K562 (cell line): Measurements from ENCODE around the gene CTNNA3. TPM values are rescaled to one million over a fixed set of nuclear protein-coding genes. Genes with fewer than 3 reads are reported as not detected.

Experiments
- ATAC-seq: fragments of 200-7000 bp; cut with Tn5 transposase; 3 replicates; pipeline ENCODE4 v1.9.1; 2020; ENCODE audit warnings: moderate library complexity
- BruUV-seq: library from RNA; stranded (reverse); fragments of 400-500 nt; replicated peaks from 2 replicates; lab custom pipeline; 2021; lab: Mats Ljungman, UMichigan
- CTCF ChIA-PET: fragments of 300-600 bp; formaldehyde crosslinking; extraction: SDS; loops from one replicate; lab custom pipeline; 2021; ENCODE audit warnings: low intra/inter-chr PET ratio; lab: Yijun Ruan, JAX
- POLR2A ChIA-PET: fragments of 300-600, 350-650 bp; sonication (Branson Sonifier 250); formaldehyde crosslinking; extraction: SDS; loops from one replicate; lab custom pipeline; 2021; ENCODE audit warnings: antibody characterized with exemption, inconsistent platforms; lab: Yijun Ruan, JAX
- DNase-seq, 4 experiments: peaks; one replicate each; pipeline versions ENCODE4 v3.0.0 to v3.0.0-alpha.2; 2011 to 2018; ENCODE audit warnings: low spot score in 3 of 4, mixed read lengths in 3 of 4; ENCODE audit errors: extremely low read depth in 1 of 4
- FAIRE-seq: peaks from 2 replicates; lab custom pipeline; 2011; peaks lifted over from hg19 to GRCh38; lab: Jason Lieb, UNC
- H2AFZ ChIP-seq: 2 replicates; pipeline ENCODE4 v1.6.0; 2011; ENCODE audit warnings: low read depth, low read length, control low read depth, inconsistent platforms
- H3K27ac ChIP-seq: fragments of 200-600 bp; 3 replicates; pipeline ENCODE4 v1.8.0; 2011; ENCODE audit warnings: low read depth, mild to moderate bottlenecking, control low read depth, inconsistent platforms, low read length, moderate library complexity, mixed read lengths; ENCODE audit errors: extremely low read depth
- H3K27me3 ChIP-seq, 2 experiments: fragments of 300-600 bp in 1 of 2; 2 replicates in 1 of 2; 3 replicates in 1 of 2; pipeline versions ENCODE4 v1.6.0 to v1.8.0; 2011; ENCODE audit warnings: inconsistent platforms in 2 of 2, low read length in 2 of 2, mild to moderate bottlenecking in 1 of 2, mixed read lengths in 1 of 2, moderate library complexity in 1 of 2; ENCODE audit not compliant: control insufficient read depth in 2 of 2, insufficient read depth in 2 of 2
- H3K36me3 ChIP-seq: fragments of 300-600 bp; 3 replicates; pipeline ENCODE4 v1.8.0; 2011; ENCODE audit warnings: mild to moderate bottlenecking, low read length, inconsistent platforms; ENCODE audit not compliant: control insufficient read depth, insufficient read depth
- H3K4me1 ChIP-seq, 2 experiments: fragments of 200-600 bp in 1 of 2; replicated peaks in 1 of 2; 2 replicates in 1 of 2; 3 replicates in 1 of 2; pipeline versions ENCODE4 v1.5.1 to v1.8.0; 2011; ENCODE audit warnings: inconsistent platforms in 2 of 2, low read length in 2 of 2, mild to moderate bottlenecking in 1 of 2, mixed read lengths in 1 of 2, moderate library complexity in 1 of 2; ENCODE audit not compliant: control insufficient read depth in 2 of 2, insufficient read depth in 2 of 2
- H3K4me2 ChIP-seq: 2 replicates; pipeline ENCODE4 v1.6.1; 2011; ENCODE audit warnings: low read length, control low read depth, inconsistent platforms, mixed read lengths; ENCODE audit not compliant: insufficient read depth
- H3K4me3 ChIP-seq: fragments of 200-600 bp; sonication (generic), shearing (Covaris generic); 2 replicates; pipeline ENCODE4 v1.5.1; 2016; ENCODE audit warnings: control low read depth, inconsistent platforms
- H3K79me2 ChIP-seq: fragments of 200-600 bp; 3 replicates; pipeline ENCODE4 v1.8.0; 2011; ENCODE audit warnings: low read length, inconsistent platforms; ENCODE audit not compliant: control insufficient read depth, insufficient read depth
- H3K9ac ChIP-seq, 2 experiments: 2 replicates each; pipeline versions ENCODE4 v1.6.0 to v1.6.1; 2011; ENCODE audit warnings: low read depth in 2 of 2, low read length in 2 of 2, control low read depth in 1 of 2, inconsistent platforms in 1 of 2, mild to moderate bottlenecking in 1 of 2, mixed read lengths in 1 of 2; ENCODE audit not compliant: insufficient read depth in 1 of 2
- H3K9me1 ChIP-seq: one replicate; pipeline ENCODE4 v1.6.0; 2011; ENCODE audit warnings: inconsistent platforms, mild to moderate bottlenecking, low read length, moderate library complexity; ENCODE audit not compliant: control insufficient read depth, insufficient read depth
- H3K9me3 ChIP-seq: replicated peaks from 2 replicates; pipeline ENCODE4 v1.5.1; 2011; ENCODE audit warnings: low read depth, low read length, inconsistent platforms; ENCODE audit not compliant: control insufficient read depth, insufficient read depth
- H4K20me1 ChIP-seq: replicated peaks from 2 replicates; pipeline ENCODE4 v1.6.1; 2011; ENCODE audit warnings: low read length, inconsistent platforms, mixed read lengths; ENCODE audit not compliant: control insufficient read depth, insufficient read depth
- BCOR ChIP-seq: fragments of 450-650 bp; IDR thresholded peaks from 2 replicates; pipeline ENCODE4 v1.6.1; 2016
- CCNT2 ChIP-seq: IDR thresholded peaks from 2 replicates; pipeline ENCODE4 v1.6.1; 2011; ENCODE audit warnings: borderline replicate concordance, low read depth, mild to moderate bottlenecking, moderate library complexity, mixed read lengths, low read length; ENCODE audit not compliant: insufficient read length; ENCODE audit errors: extremely low read depth
- GABPA ChIP-seq: fragments of 200-800 bp; sonication (Bioruptor generic); conservative IDR thresholded peaks from 2 replicates; pipeline ENCODE4 v1.6.1; 2016; ENCODE audit warnings: low read depth, missing genetic modification characterization, missing compliant biosample characterization
- ILK ChIP-seq: fragments of 450-650 bp; IDR thresholded peaks from 2 replicates; pipeline ENCODE4 v1.6.1; 2016; ENCODE audit warnings: missing genetic modification characterization, low read depth, mild to moderate bottlenecking, missing compliant biosample characterization, moderate library complexity, borderline replicate concordance
- JUNB ChIP-seq: fragments of 450-650 bp; formaldehyde crosslinking; conservative IDR thresholded peaks from 2 replicates; pipeline ENCODE4 v1.4.0; 2020; ENCODE audit warnings: mild to moderate bottlenecking
- RBM39 ChIP-seq: fragments of 200-400 bp; formaldehyde crosslinking; optimal IDR thresholded peaks from 2 replicates; pipeline ENCODE3; 2018; ENCODE audit warnings: low read depth, low read length
- SIN3A ChIP-seq, 2 experiments: fragments of 150-350 bp in 1 of 2; IDR thresholded peaks; 2 replicates each; pipeline ENCODE4 v1.6.1; 2011 to 2016; ENCODE audit warnings: borderline replicate concordance in 2 of 2, low read depth in 2 of 2, low read length in 2 of 2, mild to moderate bottlenecking in 2 of 2, moderate library complexity in 2 of 2; ENCODE audit not compliant: control insufficient read depth in 1 of 2
- U2AF2 ChIP-seq: fragments of 200-400 bp; formaldehyde crosslinking; optimal IDR thresholded peaks from 2 replicates; pipeline ENCODE3; 2017; ENCODE audit warnings: low read depth, mild to moderate bottlenecking, low read length
- WGBS: fragments of 100-300 bp; shearing (Covaris generic); methylation state at CpG from one replicate; pipeline ENCODE4 v1.1.6; 2016; ENCODE audit warnings: low coverage, mixed read lengths; ENCODE audit not compliant: insufficient coverage; ENCODE audit errors: missing lambda C conversion rate; 5-methylcytosine and 5-hydroxymethylcytosine counted together
- in situ Hi-C: fragments of 300-500 bp; cut with MboI; formaldehyde crosslinking; loops from 4 replicates; pipeline ENCODE4 v1.15.0; 2018; ENCODE audit warnings: inconsistent platforms, mixed read lengths
- intact Hi-C: fragments of 100-400 bp; cut with micrococcal nuclease; formaldehyde crosslinking; loops from 2 replicates; pipeline ENCODE4 v1.14.2; 2022
- polyA plus RNA-seq, 8 experiments: library from polyadenylated mRNA; depleted of rRNA in 4 of 8; stranded (reverse) in 5 of 8; unstranded in 3 of 8; fragments of >200 nt; fragmentation: Nextera tagmentation in 2 of 8; fragmentation: Illumina TruSeq in 1 of 8; extraction: Ambion mirVana in 2 of 8; extraction: Trizol in 1 of 8; gene quantifications; 2 replicates each; pipeline versions ENCODE4 v1.2.1 to v1.2.3, GENCODE V29; 2011 to 2014; ENCODE audit warnings: inconsistent platforms in 1 of 8, missing spikeins in 1 of 8
- total RNA-seq, 7 experiments: library from RNA; depleted of rRNA in 6 of 7; stranded (reverse); fragments of >200 nt in 6 of 7; fragmentation: Illumina TruSeq in 2 of 7; extraction: Trizol in 2 of 7; gene quantifications; 2 replicates each; pipeline versions ENCODE4 v1.2.1 to v1.2.3, GENCODE V29; 2011 to 2021; ENCODE audit warnings: low replicate concordance in 1 of 7
- TF ChIP-seq, protein P1 (sequence below): IDR thresholded peaks from 2 replicates; pipeline ENCODE4 v1.6.1; 2014; ENCODE audit warnings: antibody characterized with exemption
- TF ChIP-seq, protein P2 (sequence below), 2 experiments: fragments of 450-650 bp in 1 of 2; sonication (generic) in 1 of 2; formaldehyde crosslinking in 1 of 2; IDR thresholded peaks; 2 replicates each; pipeline versions ENCODE4 v1.7.1 to v1.9.0; 2016 to 2022; ENCODE audit warnings: inconsistent platforms in 1 of 2, mild to moderate bottlenecking in 1 of 2, missing genetic modification reagents in 1 of 2
- TF ChIP-seq, protein P3 (sequence below): fragments of 250-450 bp; sonication (Bioruptor Pico); IDR thresholded peaks from 2 replicates; pipeline ENCODE4 v1.8.0; 2022; ENCODE audit warnings: moderate library complexity, mild to moderate bottlenecking, inconsistent platforms

Gene CTNNA3
- total and polyA plus RNA-seq, 9 of the 15 experiments (the other 6 are each of a cell fraction or from before 2014, with no cell fraction given), result 0.04 TPM; not detected in 8

DNA sequence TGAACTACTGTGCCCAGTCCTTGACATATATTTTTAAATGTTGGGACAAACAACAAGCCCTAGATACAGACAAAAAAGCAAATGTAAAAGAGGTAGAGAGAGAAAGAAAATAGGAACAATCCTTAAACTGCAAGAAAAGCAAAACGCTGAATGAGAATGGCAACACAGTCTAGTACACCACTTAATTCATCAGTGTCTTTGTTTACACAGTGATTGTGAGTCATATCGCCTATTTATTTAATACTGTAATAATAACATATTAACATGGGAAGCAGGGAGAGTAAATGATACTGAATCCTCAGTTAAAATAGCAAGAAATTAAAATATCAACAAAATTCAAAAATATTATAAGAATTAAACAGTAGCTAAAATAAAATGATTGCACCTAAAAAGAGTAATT, 780.0 kb downstream of the CTNNA3 start:
- no peaks in the 10 kb centered on the region for H3K9me1 ChIP-seq
- H3K79me2 ChIP-seq, result no peaks in the 10 kb centered on the region
- 2% methylated on average over 2 of the region's 2 CpGs for WGBS
- no peaks in the 10 kb centered on the region; the same call in 1 of the 2 replicates for H3K9me3 ChIP-seq
- FAIRE-seq (no peak), ATAC-seq (no peak), DNase-seq (no peak)
- H3K4me3 ChIP-seq, result no peak overlapping the region
- no peak overlapping the region for H3K4me2 ChIP-seq
- POLR2A ChIA-PET, result interaction anchor here (1.1 kb wide), 1 partner anchor 10 kb away, joined by 3 read pairs; the partner anchor contains the start of gene LRRTM3
- H3K27me3 ChIP-seq, result no peaks in the 10 kb centered on the region
- no peak overlapping the region for H3K9ac ChIP-seq
- H3K27ac ChIP-seq, result no peak overlapping the region
- no peaks in the 10 kb centered on the region for H4K20me1 ChIP-seq
- in situ Hi-C loops, result no loop called here
- no peak overlapping the region for H2AFZ ChIP-seq
- H3K36me3 ChIP-seq, result no peaks in the 10 kb centered on the region
- no TSS peak for BruUV-seq
- H3K4me1 ChIP-seq, result no peaks in the 10 kb centered on the region
- CTCF ChIA-PET, result no interaction called here
- intact Hi-C loops, result no loop called here
- TF ChIP-seq, protein P1, sequence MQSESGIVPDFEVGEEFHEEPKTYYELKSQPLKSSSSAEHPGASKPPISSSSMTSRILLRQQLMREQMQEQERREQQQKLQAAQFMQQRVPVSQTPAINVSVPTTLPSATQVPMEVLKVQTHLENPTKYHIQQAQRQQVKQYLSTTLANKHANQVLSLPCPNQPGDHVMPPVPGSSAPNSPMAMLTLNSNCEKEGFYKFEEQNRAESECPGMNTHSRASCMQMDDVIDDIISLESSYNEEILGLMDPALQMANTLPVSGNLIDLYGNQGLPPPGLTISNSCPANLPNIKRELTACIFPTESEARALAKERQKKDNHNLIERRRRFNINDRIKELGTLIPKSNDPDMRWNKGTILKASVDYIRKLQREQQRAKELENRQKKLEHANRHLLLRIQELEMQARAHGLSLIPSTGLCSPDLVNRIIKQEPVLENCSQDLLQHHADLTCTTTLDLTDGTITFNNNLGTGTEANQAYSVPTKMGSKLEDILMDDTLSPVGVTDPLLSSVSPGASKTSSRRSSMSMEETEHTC, result no peak
- TF ChIP-seq, protein P2, sequence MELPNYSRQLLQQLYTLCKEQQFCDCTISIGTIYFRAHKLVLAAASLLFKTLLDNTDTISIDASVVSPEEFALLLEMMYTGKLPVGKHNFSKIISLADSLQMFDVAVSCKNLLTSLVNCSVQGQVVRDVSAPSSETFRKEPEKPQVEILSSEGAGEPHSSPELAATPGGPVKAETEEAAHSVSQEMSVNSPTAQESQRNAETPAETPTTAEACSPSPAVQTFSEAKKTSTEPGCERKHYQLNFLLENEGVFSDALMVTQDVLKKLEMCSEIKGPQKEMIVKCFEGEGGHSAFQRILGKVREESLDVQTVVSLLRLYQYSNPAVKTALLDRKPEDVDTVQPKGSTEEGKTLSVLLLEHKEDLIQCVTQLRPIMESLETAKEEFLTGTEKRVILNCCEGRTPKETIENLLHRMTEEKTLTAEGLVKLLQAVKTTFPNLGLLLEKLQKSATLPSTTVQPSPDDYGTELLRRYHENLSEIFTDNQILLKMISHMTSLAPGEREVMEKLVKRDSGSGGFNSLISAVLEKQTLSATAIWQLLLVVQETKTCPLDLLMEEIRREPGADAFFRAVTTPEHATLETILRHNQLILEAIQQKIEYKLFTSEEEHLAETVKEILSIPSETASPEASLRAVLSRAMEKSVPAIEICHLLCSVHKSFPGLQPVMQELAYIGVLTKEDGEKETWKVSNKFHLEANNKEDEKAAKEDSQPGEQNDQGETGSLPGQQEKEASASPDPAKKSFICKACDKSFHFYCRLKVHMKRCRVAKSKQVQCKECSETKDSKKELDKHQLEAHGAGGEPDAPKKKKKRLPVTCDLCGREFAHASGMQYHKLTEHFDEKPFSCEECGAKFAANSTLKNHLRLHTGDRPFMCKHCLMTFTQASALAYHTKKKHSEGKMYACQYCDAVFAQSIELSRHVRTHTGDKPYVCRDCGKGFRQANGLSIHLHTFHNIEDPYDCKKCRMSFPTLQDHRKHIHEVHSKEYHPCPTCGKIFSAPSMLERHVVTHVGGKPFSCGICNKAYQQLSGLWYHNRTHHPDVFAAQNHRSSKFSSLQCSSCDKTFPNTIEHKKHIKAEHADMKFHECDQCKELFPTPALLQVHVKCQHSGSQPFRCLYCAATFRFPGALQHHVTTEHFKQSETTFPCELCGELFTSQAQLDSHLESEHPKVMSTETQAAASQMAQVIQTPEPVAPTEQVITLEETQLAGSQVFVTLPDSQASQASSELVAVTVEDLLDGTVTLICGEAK (IDR thresholded peaks at IDR 0.05), result no peak
- TF ChIP-seq, protein P2 (CRISPR knock-in tag; IDR thresholded peaks at IDR 0.05), result no peak
- TF ChIP-seq BCOR (no peak), ILK (tag) (no peak), JUNB (CRISPR knock-in tag) (no peak), SIN3A (IDR thresholded peaks at IDR 0.05; ENCODE audit: borderline replicate concordance in 2 of 2, control insufficient read depth in 1 of 2, low read depth in 2 of 2, low read length in 2 of 2) (no peak), RBM39 (no peak), GABPA (tag) (no peak), U2AF2 (no peak), CCNT2 (no peak)
- TF ChIP-seq, protein P3, sequence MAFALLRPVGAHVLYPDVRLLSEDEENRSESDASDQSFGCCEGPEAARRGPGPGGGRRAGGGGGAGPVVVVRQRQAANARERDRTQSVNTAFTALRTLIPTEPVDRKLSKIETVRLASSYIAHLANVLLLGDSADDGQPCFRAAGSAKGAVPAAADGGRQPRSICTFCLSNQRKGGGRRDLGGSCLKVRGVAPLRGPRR (CRISPR knock-in tag), result no peak
